Mesenchymal stem cell (in vitro differentiated cells and primary cell): ENCODE measurements around the gene TTC7B.

Source experiments
- DNase-seq: peaks from one replicate; pipeline ENCODE4 v3.0.0-alpha.2; 2013
- H2AFZ ChIP-seq: one replicate; pipeline ENCODE4 v1.6.1; 2013; ENCODE audit warnings: low read depth, mild to moderate bottlenecking, control low read depth, inconsistent platforms, low read length, moderate library complexity
- H2AK5ac ChIP-seq: 2 replicates; pipeline ENCODE4 v1.6.1; 2013; ENCODE audit warnings: low read length, moderate library complexity, mild to moderate bottlenecking, inconsistent platforms; ENCODE audit not compliant: severe bottlenecking
- H2BK120ac ChIP-seq: one replicate; pipeline ENCODE4 v1.6.1; 2013; ENCODE audit warnings: low read depth, mild to moderate bottlenecking, inconsistent platforms, low read length, moderate library complexity
- H2BK12ac ChIP-seq, 2 experiments: one replicate each; pipeline ENCODE4 v1.6.1; 2013; ENCODE audit warnings: inconsistent platforms in 2 of 2, low read length in 2 of 2, mild to moderate bottlenecking in 2 of 2, moderate library complexity in 2 of 2, control low read depth in 1 of 2
- H2BK15ac ChIP-seq: one replicate; pipeline ENCODE4 v1.6.1; 2013; ENCODE audit warnings: mild to moderate bottlenecking, low read depth, inconsistent platforms; ENCODE audit not compliant: poor library complexity, severe bottlenecking
- H2BK5ac ChIP-seq: 2 replicates; pipeline ENCODE4 v1.6.1; 2013; ENCODE audit warnings: low read depth, mild to moderate bottlenecking, low read length, control low read depth, inconsistent platforms; ENCODE audit not compliant: poor library complexity, severe bottlenecking
- H3K14ac ChIP-seq, 2 experiments: one replicate each; pipeline ENCODE4 v1.6.1; 2013; ENCODE audit warnings: inconsistent platforms in 2 of 2, low read length in 2 of 2, control low read depth in 1 of 2, mild to moderate bottlenecking in 1 of 2, moderate library complexity in 1 of 2
- H3K18ac ChIP-seq, 2 experiments: one replicate each; pipeline ENCODE4 v1.6.1; 2013; ENCODE audit warnings: inconsistent platforms in 2 of 2, low read length in 2 of 2, control low read depth in 1 of 2, low read depth in 1 of 2, mild to moderate bottlenecking in 1 of 2
- H3K23ac ChIP-seq, 2 experiments: one replicate each; pipeline ENCODE4 v1.6.1; 2013; ENCODE audit warnings: inconsistent platforms in 2 of 2, low read length in 2 of 2, mild to moderate bottlenecking in 2 of 2, moderate library complexity in 2 of 2, control low read depth in 1 of 2
- H3K27ac ChIP-seq: 2 replicates; pipeline ENCODE4 v1.5.1; 2013; ENCODE audit warnings: mild to moderate bottlenecking, moderate library complexity, low read length, control low read depth, inconsistent platforms; ENCODE audit not compliant: poor library complexity, severe bottlenecking
- H3K27me3 ChIP-seq, 2 experiments: 2 replicates each; pipeline versions ENCODE4 v1.6.1 to v1.7.0; 2013; ENCODE audit warnings: low read length in 2 of 2, mild to moderate bottlenecking in 2 of 2, moderate library complexity in 2 of 2, control low read depth in 1 of 2, inconsistent platforms in 1 of 2; ENCODE audit not compliant: control insufficient read depth in 1 of 2, insufficient read depth in 1 of 2
- H3K36me3 ChIP-seq, 2 experiments: 2 replicates each; pipeline versions ENCODE4 v1.6.1 to v1.7.0; 2013; ENCODE audit warnings: low read length in 2 of 2, control low read depth in 1 of 2, inconsistent platforms in 1 of 2, low read depth in 1 of 2, mild to moderate bottlenecking in 1 of 2; ENCODE audit not compliant: insufficient read depth in 2 of 2, control insufficient read depth in 1 of 2
- H3K4ac ChIP-seq, 2 experiments: one replicate each; pipeline ENCODE4 v1.6.1; 2013; ENCODE audit warnings: inconsistent platforms in 2 of 2, low read length in 2 of 2, mild to moderate bottlenecking in 2 of 2, moderate library complexity in 2 of 2, control low read depth in 1 of 2, low read depth in 1 of 2
- H3K4me1 ChIP-seq: 2 replicates; pipeline ENCODE4 v1.6.1; 2013; ENCODE audit warnings: low read depth, low read length, control low read depth; ENCODE audit not compliant: control insufficient read depth, insufficient read depth
- H3K4me2 ChIP-seq: 2 replicates; pipeline ENCODE4 v1.6.1; 2013; ENCODE audit warnings: low read length, mild to moderate bottlenecking, inconsistent platforms; ENCODE audit not compliant: poor library complexity, severe bottlenecking
- H3K4me3 ChIP-seq, 2 experiments: 2 replicates each; pipeline versions ENCODE4 v1.5.1 to v1.7.0; 2013; ENCODE audit warnings: low read length in 2 of 2, mild to moderate bottlenecking in 2 of 2, control low read depth in 1 of 2, low read depth in 1 of 2; ENCODE audit not compliant: insufficient read depth in 1 of 2
- H3K79me1 ChIP-seq: replicated peaks from 2 replicates; pipeline ENCODE4 v1.6.1; 2013; ENCODE audit warnings: mild to moderate bottlenecking, control low read depth, low read length, inconsistent platforms; ENCODE audit not compliant: poor library complexity, severe bottlenecking
- H3K9ac ChIP-seq: 2 replicates; pipeline ENCODE4 v1.7.0; 2013; ENCODE audit warnings: mild to moderate bottlenecking, low read length, moderate library complexity
- H3K9me3 ChIP-seq: 2 replicates; pipeline ENCODE4 v1.7.0; 2013; ENCODE audit warnings: mild to moderate bottlenecking, low read length; ENCODE audit not compliant: control insufficient read depth
- H4K8ac ChIP-seq: one replicate; pipeline ENCODE4 v1.6.1; 2013; ENCODE audit warnings: inconsistent platforms, mild to moderate bottlenecking, low read length, moderate library complexity
- H4K91ac ChIP-seq: one replicate; pipeline ENCODE4 v1.6.1; 2013; ENCODE audit warnings: mild to moderate bottlenecking, low read length, inconsistent platforms
- WGBS: methylation state at CpG from one replicate; pipeline ENCODE4 v1.1.7; 2013; ENCODE audit warnings: mixed read lengths; 5-methylcytosine and 5-hydroxymethylcytosine counted together

The TTC7B gene

GRCh38 chr14:90612801-90613200 is 203.4 kb downstream of the TTC7B start:
- no peak overlapping the region for H2BK12ac ChIP-seq
- no peak overlapping the region for H2AK5ac ChIP-seq
- H3K9me3 ChIP-seq: no peaks in the 10 kb centered on the region
- WGBS: 98% methylated on average over 3 of the region's 3 CpGs
- no peak overlapping the region for H3K23ac ChIP-seq
- H3K36me3 ChIP-seq: peaks cover 9 to 25% of the 10 kb centered on the region in 2 experiments
- H3K9ac ChIP-seq: no peak overlapping the region
- no peak overlapping the region for H3K18ac ChIP-seq
- no peak overlapping the region for H2BK120ac ChIP-seq
- DNase-seq: no peak
- no peaks in the 10 kb centered on the region for H3K27me3 ChIP-seq
- H2AFZ ChIP-seq: no peak overlapping the region
- H3K4me1 ChIP-seq: peaks cover 10% of the 10 kb centered on the region
- no peak overlapping the region for H3K14ac ChIP-seq
- H3K4ac ChIP-seq: no peak overlapping the region
- no peak overlapping the region for H4K91ac ChIP-seq
- no peak overlapping the region for H4K8ac ChIP-seq
- H3K4me2 ChIP-seq: no peak overlapping the region
- no peak overlapping the region for H3K4me3 ChIP-seq
- no peak overlapping the region for H3K27ac ChIP-seq
- H2BK5ac ChIP-seq: no peak overlapping the region
- no peak overlapping the region for H2BK15ac ChIP-seq
- no peaks in the 10 kb centered on the region for H3K79me1 ChIP-seq

- Histone ChIP-seq H3K79me1 (no peaks in the 10 kb centered on the region), H2BK15ac (no peak overlapping the region), H2BK120ac (no peak overlapping the region), H3K4ac (no peak overlapping the region), H3K27me3 (no peaks in the 10 kb centered on the region), H4K8ac (no peak overlapping the region), H3K18ac (no peak overlapping the region), H3K27ac (no peak overlapping the region), H3K9ac (no peak overlapping the region), H3K14ac (no peak overlapping the region), H2BK12ac (no peak overlapping the region), H3K4me2 (no peak overlapping the region), H4K91ac (no peak overlapping the region), H2AK5ac (no peak overlapping the region), H3K4me1 (peaks cover 12% of the 10 kb centered on the region), H3K9me3 (no peaks in the 10 kb centered on the region), H3K4me3 (no peak overlapping the region), H2AFZ (no peak overlapping the region), H3K23ac (no peak overlapping the region), H2BK5ac (no peak overlapping the region), H3K36me3 (peaks cover 6 to 29% of the 10 kb centered on the region in 2 experiments)
- 94% methylated on average over 3 of the region's 3 CpGs for WGBS
- DNase-seq: no peak
These were observed 204.3 kb downstream of the TTC7B start for GRCh38 chr14:90611936-90612335.

- no peak for DNase-seq
- Histone ChIP-seq H3K14ac (no peak overlapping the region), H3K18ac (no peak overlapping the region), H2BK15ac (no peak overlapping the region), H3K9ac (no peak overlapping the region), H2AFZ (no peak overlapping the region), H3K4me3 (no peak overlapping the region), H2BK12ac (no peak overlapping the region), H4K8ac (no peak overlapping the region), H2BK5ac (no peak overlapping the region), H3K4me2 (no peak overlapping the region), H2AK5ac (no peak overlapping the region), H4K91ac (no peak overlapping the region), H3K79me1 (no peaks in the 10 kb centered on the region), H3K23ac (no peak overlapping the region), H3K4ac (no peak overlapping the region), H3K4me1 (peaks cover 12% of the 10 kb centered on the region), H3K27ac (no peak overlapping the region), H3K9me3 (no peaks in the 10 kb centered on the region), H2BK120ac (no peak overlapping the region), H3K36me3 (peaks cover 6 to 29% of the 10 kb centered on the region in 2 experiments), H3K27me3 (no peaks in the 10 kb centered on the region)
- 100% methylated on average over 4 of the region's 7 CpGs for WGBS
These were observed 204.7 kb downstream of the TTC7B start for GRCh38 chr14:90611501-90611900.

- 98% methylated on average over 9 of the region's 10 CpGs for WGBS
- Histone ChIP-seq H2BK5ac (no peak overlapping the region), H3K27me3 (no peaks in the 10 kb centered on the region), H3K18ac (no peak overlapping the region), H2BK120ac (no peak overlapping the region), H3K9me3 (no peaks in the 10 kb centered on the region), H3K4me3 (no peak overlapping the region), H2AFZ (no peak overlapping the region), H2BK15ac (no peak overlapping the region), H3K36me3 (peaks cover 6 to 29% of the 10 kb centered on the region in 2 experiments), H3K27ac (no peak overlapping the region), H4K8ac (no peak overlapping the region), H3K14ac (no peak overlapping the region), H2BK12ac (no peak overlapping the region), H3K9ac (no peak overlapping the region), H3K23ac (peak overlapping the region in 1 of 2 experiments; percentile 67), H4K91ac (no peak overlapping the region), H3K79me1 (no peaks in the 10 kb centered on the region), H2AK5ac (no peak overlapping the region), H3K4ac (no peak overlapping the region), H3K4me1 (peaks cover 12% of the 10 kb centered on the region), H3K4me2 (no peak overlapping the region)
- no peak for DNase-seq
These were observed 205.7 kb downstream of the TTC7B start for GRCh38 chr14:90610346-90611040.
